K562 (cell line): ENCODE data around the gene TMEM132D. TPM values are rescaled to one million over a fixed set of nuclear protein-coding genes. Genes with fewer than 3 reads are reported as not detected.

Source experiments
- ATAC-seq: fragments of 200-7000 bp; cut with Tn5 transposase; 3 replicates; pipeline ENCODE4 v1.9.1; 2020; ENCODE audit warnings: moderate library complexity
- BruUV-seq: library from RNA; stranded (reverse); fragments of 400-500 nt; replicated peaks from 2 replicates; lab custom pipeline; 2021; lab: Mats Ljungman, UMichigan
- CTCF ChIA-PET: fragments of 300-600 bp; formaldehyde crosslinking; extraction: SDS; loops from one replicate; lab custom pipeline; 2021; ENCODE audit warnings: low intra/inter-chr PET ratio; lab: Yijun Ruan, JAX
- POLR2A ChIA-PET: fragments of 300-600, 350-650 bp; sonication (Branson Sonifier 250); formaldehyde crosslinking; extraction: SDS; loops from one replicate; lab custom pipeline; 2021; ENCODE audit warnings: antibody characterized with exemption, inconsistent platforms; lab: Yijun Ruan, JAX
- DNase-seq, 4 experiments: peaks; one replicate each; pipeline versions ENCODE4 v3.0.0 to v3.0.0-alpha.2; 2011 to 2018; ENCODE audit warnings: low spot score in 3 of 4, mixed read lengths in 3 of 4; ENCODE audit errors: extremely low read depth in 1 of 4
- FAIRE-seq: peaks from 2 replicates; lab custom pipeline; 2011; peaks lifted over from hg19 to GRCh38; lab: Jason Lieb, UNC
- H2AFZ ChIP-seq: 2 replicates; pipeline ENCODE4 v1.6.0; 2011; ENCODE audit warnings: low read depth, low read length, control low read depth, inconsistent platforms
- H3K27ac ChIP-seq: fragments of 200-600 bp; 3 replicates; pipeline ENCODE4 v1.8.0; 2011; ENCODE audit warnings: low read depth, mild to moderate bottlenecking, control low read depth, inconsistent platforms, low read length, moderate library complexity, mixed read lengths; ENCODE audit errors: extremely low read depth
- H3K27me3 ChIP-seq, 2 experiments: fragments of 300-600 bp in 1 of 2; 2 replicates in 1 of 2; 3 replicates in 1 of 2; pipeline versions ENCODE4 v1.6.0 to v1.8.0; 2011; ENCODE audit warnings: inconsistent platforms in 2 of 2, low read length in 2 of 2, mild to moderate bottlenecking in 1 of 2, mixed read lengths in 1 of 2, moderate library complexity in 1 of 2; ENCODE audit not compliant: control insufficient read depth in 2 of 2, insufficient read depth in 2 of 2
- H3K36me3 ChIP-seq: fragments of 300-600 bp; 3 replicates; pipeline ENCODE4 v1.8.0; 2011; ENCODE audit warnings: mild to moderate bottlenecking, low read length, inconsistent platforms; ENCODE audit not compliant: control insufficient read depth, insufficient read depth
- H3K4me1 ChIP-seq, 2 experiments: fragments of 200-600 bp in 1 of 2; replicated peaks in 1 of 2; 2 replicates in 1 of 2; 3 replicates in 1 of 2; pipeline versions ENCODE4 v1.5.1 to v1.8.0; 2011; ENCODE audit warnings: inconsistent platforms in 2 of 2, low read length in 2 of 2, mild to moderate bottlenecking in 1 of 2, mixed read lengths in 1 of 2, moderate library complexity in 1 of 2; ENCODE audit not compliant: control insufficient read depth in 2 of 2, insufficient read depth in 2 of 2
- H3K4me2 ChIP-seq: 2 replicates; pipeline ENCODE4 v1.6.1; 2011; ENCODE audit warnings: low read length, control low read depth, inconsistent platforms, mixed read lengths; ENCODE audit not compliant: insufficient read depth
- H3K4me3 ChIP-seq: fragments of 200-600 bp; sonication (generic), shearing (Covaris generic); 2 replicates; pipeline ENCODE4 v1.5.1; 2016; ENCODE audit warnings: control low read depth, inconsistent platforms
- H3K79me2 ChIP-seq: fragments of 200-600 bp; 3 replicates; pipeline ENCODE4 v1.8.0; 2011; ENCODE audit warnings: low read length, inconsistent platforms; ENCODE audit not compliant: control insufficient read depth, insufficient read depth
- H3K9ac ChIP-seq, 2 experiments: 2 replicates each; pipeline versions ENCODE4 v1.6.0 to v1.6.1; 2011; ENCODE audit warnings: low read depth in 2 of 2, low read length in 2 of 2, control low read depth in 1 of 2, inconsistent platforms in 1 of 2, mild to moderate bottlenecking in 1 of 2, mixed read lengths in 1 of 2; ENCODE audit not compliant: insufficient read depth in 1 of 2
- H3K9me1 ChIP-seq: one replicate; pipeline ENCODE4 v1.6.0; 2011; ENCODE audit warnings: inconsistent platforms, mild to moderate bottlenecking, low read length, moderate library complexity; ENCODE audit not compliant: control insufficient read depth, insufficient read depth
- H3K9me3 ChIP-seq: replicated peaks from 2 replicates; pipeline ENCODE4 v1.5.1; 2011; ENCODE audit warnings: low read depth, low read length, inconsistent platforms; ENCODE audit not compliant: control insufficient read depth, insufficient read depth
- H4K20me1 ChIP-seq: replicated peaks from 2 replicates; pipeline ENCODE4 v1.6.1; 2011; ENCODE audit warnings: low read length, inconsistent platforms, mixed read lengths; ENCODE audit not compliant: control insufficient read depth, insufficient read depth
- E2F4 ChIP-seq: sonication (generic); formaldehyde crosslinking; IDR thresholded peaks from 2 replicates; pipeline ENCODE4 v1.8.0; 2022; ENCODE audit warnings: mild to moderate bottlenecking, low read depth, missing genetic modification reagents
- HDGF ChIP-seq: fragments of 450-650 bp; IDR thresholded peaks from 2 replicates; pipeline ENCODE4 v1.6.1; 2016
- POLR2AphosphoS5 ChIP-seq: IDR thresholded peaks from 2 replicates; pipeline ENCODE4 v1.6.1; 2011; ENCODE audit warnings: mild to moderate bottlenecking, low read depth, low read length, moderate library complexity; ENCODE audit not compliant: control insufficient read depth, insufficient read depth
- ZNF217 ChIP-seq: sonication (generic); formaldehyde crosslinking; IDR thresholded peaks from 2 replicates; pipeline ENCODE4 v1.8.0; 2022; ENCODE audit warnings: mild to moderate bottlenecking, missing genetic modification reagents
- ZNF23 ChIP-seq: fragments of 250-450 bp; sonication (Bioruptor Pico); IDR thresholded peaks from 2 replicates; pipeline ENCODE4 v1.4.0; 2020; ENCODE audit warnings: mild to moderate bottlenecking
- ZNF324 ChIP-seq: fragments of 250-450 bp; sonication (Bioruptor Pico); IDR thresholded peaks from 2 replicates; pipeline ENCODE4 v1.4.0; 2020; ENCODE audit warnings: mild to moderate bottlenecking
- ZNF408 ChIP-seq: fragments of 250-450 bp; sonication (Bioruptor Pico); IDR thresholded peaks from 2 replicates; pipeline ENCODE4 v1.4.0; 2020; ENCODE audit warnings: low read depth, mild to moderate bottlenecking, moderate library complexity
- ZNF57 ChIP-seq: fragments of 450-650 bp; formaldehyde crosslinking; IDR thresholded peaks from 2 replicates; pipeline ENCODE4 v1.4.0; 2020; ENCODE audit warnings: mild to moderate bottlenecking, moderate library complexity
- WGBS: fragments of 100-300 bp; shearing (Covaris generic); methylation state at CpG from one replicate; pipeline ENCODE4 v1.1.6; 2016; ENCODE audit warnings: low coverage, mixed read lengths; ENCODE audit not compliant: insufficient coverage; ENCODE audit errors: missing lambda C conversion rate; 5-methylcytosine and 5-hydroxymethylcytosine counted together
- in situ Hi-C: fragments of 300-500 bp; cut with MboI; formaldehyde crosslinking; loops from 4 replicates; pipeline ENCODE4 v1.15.0; 2018; ENCODE audit warnings: inconsistent platforms, mixed read lengths
- intact Hi-C: fragments of 100-400 bp; cut with micrococcal nuclease; formaldehyde crosslinking; loops from 2 replicates; pipeline ENCODE4 v1.14.2; 2022
- polyA plus RNA-seq, 8 experiments: library from polyadenylated mRNA; depleted of rRNA in 4 of 8; stranded (reverse) in 5 of 8; unstranded in 3 of 8; fragments of >200 nt; fragmentation: Nextera tagmentation in 2 of 8; fragmentation: Illumina TruSeq in 1 of 8; extraction: Ambion mirVana in 2 of 8; extraction: Trizol in 1 of 8; gene quantifications; 2 replicates each; pipeline versions ENCODE4 v1.2.1 to v1.2.3, GENCODE V29; 2011 to 2014; ENCODE audit warnings: inconsistent platforms in 1 of 8, missing spikeins in 1 of 8
- total RNA-seq, 7 experiments: library from RNA; depleted of rRNA in 6 of 7; stranded (reverse); fragments of >200 nt in 6 of 7; fragmentation: Illumina TruSeq in 2 of 7; extraction: Trizol in 2 of 7; gene quantifications; 2 replicates each; pipeline versions ENCODE4 v1.2.1 to v1.2.3, GENCODE V29; 2011 to 2021; ENCODE audit warnings: low replicate concordance in 1 of 7
- TF ChIP-seq, protein P1 (sequence below): fragments of 450-650 bp; IDR thresholded peaks from 2 replicates; pipeline ENCODE4 v1.7.0; 2016; ENCODE audit warnings: borderline replicate concordance
- TF ChIP-seq, protein P2 (sequence below): fragments of 250-450 bp; sonication (Bioruptor Pico); IDR thresholded peaks from 2 replicates; pipeline ENCODE4 v1.4.0; 2020; ENCODE audit warnings: mild to moderate bottlenecking, moderate library complexity, borderline replicate concordance
- TF ChIP-seq, protein P3 (sequence below): IDR thresholded peaks from 2 replicates; pipeline ENCODE4 v1.6.1; 2011; ENCODE audit not compliant: insufficient read length; ENCODE audit errors: extremely low read depth

The TMEM132D gene
- total and polyA plus RNA-seq, 9 of the 15 experiments (the other 6 are each of a cell fraction or from before 2014, with no cell fraction given), result not detected

- H3K9ac ChIP-seq, result no peak overlapping the region
- no peak overlapping the region for H3K4me2 ChIP-seq
- H3K27ac ChIP-seq, result no peak overlapping the region
- H3K27me3 ChIP-seq, result no peaks in the 10 kb centered on the region
- in situ Hi-C loops, result no loop called here
- no peaks in the 10 kb centered on the region for H3K79me2 ChIP-seq
- no peak for ATAC-seq
- no peak for TF ChIP-seq POLR2AphosphoS5
- no peak for TF ChIP-seq ZNF217
- TF ChIP-seq, protein P1, sequence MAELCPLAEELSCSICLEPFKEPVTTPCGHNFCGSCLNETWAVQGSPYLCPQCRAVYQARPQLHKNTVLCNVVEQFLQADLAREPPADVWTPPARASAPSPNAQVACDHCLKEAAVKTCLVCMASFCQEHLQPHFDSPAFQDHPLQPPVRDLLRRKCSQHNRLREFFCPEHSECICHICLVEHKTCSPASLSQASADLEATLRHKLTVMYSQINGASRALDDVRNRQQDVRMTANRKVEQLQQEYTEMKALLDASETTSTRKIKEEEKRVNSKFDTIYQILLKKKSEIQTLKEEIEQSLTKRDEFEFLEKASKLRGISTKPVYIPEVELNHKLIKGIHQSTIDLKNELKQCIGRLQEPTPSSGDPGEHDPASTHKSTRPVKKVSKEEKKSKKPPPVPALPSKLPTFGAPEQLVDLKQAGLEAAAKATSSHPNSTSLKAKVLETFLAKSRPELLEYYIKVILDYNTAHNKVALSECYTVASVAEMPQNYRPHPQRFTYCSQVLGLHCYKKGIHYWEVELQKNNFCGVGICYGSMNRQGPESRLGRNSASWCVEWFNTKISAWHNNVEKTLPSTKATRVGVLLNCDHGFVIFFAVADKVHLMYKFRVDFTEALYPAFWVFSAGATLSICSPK, result no peak
- no peak for TF ChIP-seq HDGF
- TF ChIP-seq ZNF23, result no peak
- TF ChIP-seq ZNF57 (CRISPR knock-in tag), result no peak
- TF ChIP-seq ZNF408 (CRISPR knock-in tag), result no peak
- no peak for TF ChIP-seq ZNF324
- no peak for TF ChIP-seq E2F4
- TF ChIP-seq, protein P2, sequence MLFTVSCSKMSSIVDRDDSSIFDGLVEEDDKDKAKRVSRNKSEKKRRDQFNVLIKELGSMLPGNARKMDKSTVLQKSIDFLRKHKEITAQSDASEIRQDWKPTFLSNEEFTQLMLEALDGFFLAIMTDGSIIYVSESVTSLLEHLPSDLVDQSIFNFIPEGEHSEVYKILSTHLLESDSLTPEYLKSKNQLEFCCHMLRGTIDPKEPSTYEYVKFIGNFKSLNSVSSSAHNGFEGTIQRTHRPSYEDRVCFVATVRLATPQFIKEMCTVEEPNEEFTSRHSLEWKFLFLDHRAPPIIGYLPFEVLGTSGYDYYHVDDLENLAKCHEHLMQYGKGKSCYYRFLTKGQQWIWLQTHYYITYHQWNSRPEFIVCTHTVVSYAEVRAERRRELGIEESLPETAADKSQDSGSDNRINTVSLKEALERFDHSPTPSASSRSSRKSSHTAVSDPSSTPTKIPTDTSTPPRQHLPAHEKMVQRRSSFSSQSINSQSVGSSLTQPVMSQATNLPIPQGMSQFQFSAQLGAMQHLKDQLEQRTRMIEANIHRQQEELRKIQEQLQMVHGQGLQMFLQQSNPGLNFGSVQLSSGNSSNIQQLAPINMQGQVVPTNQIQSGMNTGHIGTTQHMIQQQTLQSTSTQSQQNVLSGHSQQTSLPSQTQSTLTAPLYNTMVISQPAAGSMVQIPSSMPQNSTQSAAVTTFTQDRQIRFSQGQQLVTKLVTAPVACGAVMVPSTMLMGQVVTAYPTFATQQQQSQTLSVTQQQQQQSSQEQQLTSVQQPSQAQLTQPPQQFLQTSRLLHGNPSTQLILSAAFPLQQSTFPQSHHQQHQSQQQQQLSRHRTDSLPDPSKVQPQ (CRISPR knock-in tag), result no peak
- TF ChIP-seq, protein P3, sequence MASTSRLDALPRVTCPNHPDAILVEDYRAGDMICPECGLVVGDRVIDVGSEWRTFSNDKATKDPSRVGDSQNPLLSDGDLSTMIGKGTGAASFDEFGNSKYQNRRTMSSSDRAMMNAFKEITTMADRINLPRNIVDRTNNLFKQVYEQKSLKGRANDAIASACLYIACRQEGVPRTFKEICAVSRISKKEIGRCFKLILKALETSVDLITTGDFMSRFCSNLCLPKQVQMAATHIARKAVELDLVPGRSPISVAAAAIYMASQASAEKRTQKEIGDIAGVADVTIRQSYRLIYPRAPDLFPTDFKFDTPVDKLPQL, result no peak
- TF ChIP-seq, all 486 proteins: peak for 0
- Histone ChIP-seq H4K20me1 (no peaks in the 10 kb centered on the region), H3K9me3 (no peaks in the 10 kb centered on the region), H3K4me1 (no peaks in the 10 kb centered on the region), H3K36me3 (no peaks in the 10 kb centered on the region), H3K4me3 (no peak overlapping the region), H2AFZ (no peak overlapping the region), H3K9me1 (no peaks in the 10 kb centered on the region)
- intact Hi-C loops, result no loop called here
- ChIA-PET CTCF (no interaction called here), POLR2A (no interaction called here)
- DNase-seq, result no peak
- BruUV-seq, result no TSS peak
- FAIRE-seq, result no peak
- whole genome bisulfite sequencing, result 4% methylated on average over 6 of the region's 6 CpGs
These were observed 49.2 kb downstream of the TMEM132D start for GRCh38 chr12:129854591-129854990.
